OCI-LY7 (cell line): Measurements from ENCODE around the gene POU2F3. TPM values are rescaled to one million over a fixed set of nuclear protein-coding genes. Genes with fewer than 3 reads are reported as not detected.

ENCODE experiments used
- Bru-seq: library from RNA; stranded (reverse); fragments of 400-500 nt; gene quantifications from one replicate; lab custom pipeline; 2021; lab: Mats Ljungman, UMichigan
- BruChase-seq, 2 experiments: library from RNA; stranded (reverse); fragments of 400-500 nt; gene quantifications; one replicate each; lab custom pipeline; 2021; lab: Mats Ljungman, UMichigan
- BruUV-seq: library from RNA; stranded (reverse); fragments of 400-500 nt; replicated peaks from 2 replicates; lab custom pipeline; 2021; lab: Mats Ljungman, UMichigan
- CTCF ChIA-PET: fragments of 300-600 bp; sonication (Branson Sonifier 250); formaldehyde crosslinking; loops from one replicate; lab custom pipeline; 2022; ENCODE audit warnings: antibody characterized with exemption; ENCODE audit not compliant: unreplicated experiment; lab: Charles Lee
- POLR2A ChIA-PET: fragments of 300-600 bp; sonication (Branson Sonifier 250); formaldehyde crosslinking; loops from one replicate; lab custom pipeline; 2022; ENCODE audit warnings: antibody characterized with exemption; lab: Charles Lee
- DNase-seq: peaks from one replicate; pipeline ENCODE4 v3.0.0-alpha.2; 2015; ENCODE audit warnings: low spot score
- H2AFZ ChIP-seq: fragments of 200-600 bp; sonication (generic), shearing (Covaris generic); 2 replicates; pipeline ENCODE4 v1.6.1; 2014; ENCODE audit warnings: mild to moderate bottlenecking, antibody characterized with exemption, low read length, moderate library complexity
- H3K27ac ChIP-seq: fragments of 200-600 bp; sonication (generic); 2 replicates; pipeline ENCODE4 v1.5.1; 2014; ENCODE audit warnings: mixed run types, low read depth, mild to moderate bottlenecking, moderate library complexity, low read length, inconsistent platforms; ENCODE audit not compliant: poor library complexity, severe bottlenecking
- H3K36me3 ChIP-seq: fragments of 200-600 bp; sonication (generic); 2 replicates; pipeline ENCODE4 v1.6.1; 2014; ENCODE audit warnings: mild to moderate bottlenecking, antibody characterized with exemption, low read length, moderate library complexity, mixed read lengths; ENCODE audit not compliant: insufficient read depth
- H3K4me1 ChIP-seq: fragments of 200-600 bp; sonication (generic); 2 replicates; pipeline ENCODE4 v1.5.1; 2014; ENCODE audit warnings: mild to moderate bottlenecking, low read length; ENCODE audit not compliant: insufficient read depth, poor library complexity, severe bottlenecking
- H3K4me2 ChIP-seq: fragments of 200-600 bp; sonication (generic); 2 replicates; pipeline ENCODE4 v1.6.1; 2014; ENCODE audit warnings: mild to moderate bottlenecking, low read length
- H3K4me3 ChIP-seq: fragments of 200-600 bp; sonication (generic); 2 replicates; pipeline ENCODE4 v1.5.1; 2014; ENCODE audit warnings: mild to moderate bottlenecking, low read depth, low read length; ENCODE audit not compliant: poor library complexity, severe bottlenecking
- H3K79me2 ChIP-seq: fragments of 200-600 bp; sonication (generic); 2 replicates; pipeline ENCODE4 v1.6.1; 2016; ENCODE audit warnings: low read depth, mild to moderate bottlenecking, low read length, moderate library complexity, mixed read lengths; ENCODE audit not compliant: insufficient read depth
- H3K9me2 ChIP-seq: fragments of 200-600 bp; sonication (generic); 2 replicates; pipeline ENCODE4 v1.6.1; 2016; ENCODE audit warnings: mild to moderate bottlenecking, low read length, mixed read lengths; ENCODE audit not compliant: insufficient read depth
- H3K9me3 ChIP-seq: fragments of 200-600 bp; sonication (generic); 2 replicates; pipeline ENCODE4 v1.6.1; 2014; ENCODE audit warnings: mild to moderate bottlenecking, mixed run types, low read length, mixed read lengths
- H4K20me1 ChIP-seq: fragments of 200-600 bp; sonication (generic); 2 replicates; pipeline ENCODE4 v1.6.1; 2014; ENCODE audit warnings: mild to moderate bottlenecking, antibody characterized with exemption, low read length, moderate library complexity, mixed read lengths; ENCODE audit not compliant: insufficient read depth
- EZH2phosphoT487 ChIP-seq: fragments of 200-600 bp; sonication (generic); IDR thresholded peaks from 2 replicates; pipeline ENCODE4 v1.6.1; 2018; ENCODE audit warnings: low read depth, borderline replicate concordance, mild to moderate bottlenecking, mixed run types, antibody characterized with exemption, low read length, moderate library complexity, mixed read lengths
- intact Hi-C: fragments of 100-400 bp; cut with micrococcal nuclease; formaldehyde crosslinking; loops from one replicate; pipeline ENCODE4 v1.10.0; 2022; ENCODE audit not compliant: unreplicated experiment
- long read RNA-seq: library from polyadenylated mRNA; stranded (forward); transcript quantifications from one replicate; pipeline ENCODE4 v2.0.0, GENCODE V29; 2022
- total RNA-seq, 2 experiments: library from RNA; depleted of rRNA in 1 of 2; stranded (reverse); fragments of >200 nt in 1 of 2; shearing (Covaris generic) in 1 of 2; gene quantifications; 2 replicates each; pipeline ENCODE4 v1.2.3, GENCODE V29; 2014 to 2022
- TF ChIP-seq, protein P1 (sequence below): fragments of 200-600 bp; sonication (generic); conservative IDR thresholded peaks from 2 replicates; pipeline ENCODE4 v1.5.1; 2014; ENCODE audit warnings: mild to moderate bottlenecking, antibody characterized with exemption, low read length, moderate library complexity, mixed read lengths

POU2F3 gene
- total RNA-seq (2014; rRNA removed; shearing (Covaris generic)), result 0.16 TPM in 1 of 2 replicates, not detected in the other
- total RNA-seq (2022), result not detected in 2 replicates
- Bru-seq, nascent RNA, result percentile 2 among the genes with signal in this experiment
- BruChase-seq, experiment 1, labeled RNA remaining after a 6-hour chase, result not detected
- percentile 5 among the genes with signal in this experiment for BruChase-seq, experiment 2, labeled RNA remaining after a 2-hour chase
- long read RNA-seq, result 0 reads

DNA sequence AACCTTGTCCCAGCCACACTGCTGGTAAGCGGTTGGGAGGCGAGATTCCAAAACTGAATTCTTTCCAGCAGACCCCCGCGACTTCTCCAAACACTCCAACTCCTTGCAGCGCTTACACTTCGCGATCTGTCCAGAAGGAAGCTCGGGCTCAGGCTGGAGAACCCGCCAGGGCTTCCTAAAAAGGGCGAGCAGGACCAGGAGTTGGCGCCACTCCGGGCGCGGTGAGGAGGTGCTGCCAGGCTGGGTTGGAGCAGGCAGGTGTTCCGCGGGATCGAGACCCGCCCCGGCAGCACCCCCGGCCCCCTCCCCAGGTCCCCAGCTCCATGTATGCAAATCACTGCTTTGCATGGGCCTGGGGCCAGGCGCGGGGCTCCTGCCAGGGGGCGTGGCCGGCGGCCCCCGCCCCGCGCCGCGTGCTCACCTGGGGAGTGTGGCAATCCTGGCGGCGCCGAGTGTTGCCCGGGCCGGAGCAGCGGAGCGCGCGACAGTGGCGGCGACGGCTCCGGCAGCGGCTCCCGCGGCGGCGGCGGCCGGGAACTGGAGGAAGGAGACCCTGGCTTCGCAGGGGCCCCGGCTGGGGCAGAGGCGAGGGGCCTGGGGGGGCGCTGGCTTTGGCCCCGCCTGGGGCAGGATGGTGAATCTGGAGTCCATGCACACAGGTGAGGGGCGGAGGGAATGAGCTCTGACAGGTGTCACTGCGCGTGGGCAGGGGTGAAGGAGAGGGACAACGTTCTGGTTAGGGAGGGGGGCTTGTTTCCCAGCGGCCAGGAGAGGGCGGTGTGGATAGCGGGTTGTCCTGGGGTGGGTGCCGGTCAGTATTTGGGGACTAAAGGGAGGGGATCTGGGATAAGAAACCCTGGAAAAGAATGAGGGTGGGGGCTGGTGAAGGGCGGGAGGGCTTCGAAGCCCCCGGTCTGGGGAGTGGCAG lies at the start of gene POU2F3:
TSS of gene POU2F3 (plus strand) at position 428 of the 928 bp plus-strand sequence. CDS start at position 632, 204 bp downstream.
- BruUV-seq, result no TSS peak
- intact Hi-C loops, result no loop called here
- no peak within 1 kb of the TSS for H3K4me3 ChIP-seq
- H2AFZ ChIP-seq, result no peak within 1 kb of the TSS
- no peaks in the 10 kb centered on the region for H3K4me1 ChIP-seq
- H4K20me1 ChIP-seq, result no peaks in the 10 kb centered on the region
- no peaks in the 10 kb centered on the region for H3K79me2 ChIP-seq
- H3K27ac ChIP-seq, result no peak within 1 kb of the TSS
- DNase-seq, result no peak
- H3K36me3 ChIP-seq, result no peaks in the 10 kb centered on the region
- POLR2A ChIA-PET, result no interaction called here
- H3K4me2 ChIP-seq, result no peak within 1 kb of the TSS
- no peaks in the 10 kb centered on the region for H3K9me2 ChIP-seq
- TF ChIP-seq, protein P1, sequence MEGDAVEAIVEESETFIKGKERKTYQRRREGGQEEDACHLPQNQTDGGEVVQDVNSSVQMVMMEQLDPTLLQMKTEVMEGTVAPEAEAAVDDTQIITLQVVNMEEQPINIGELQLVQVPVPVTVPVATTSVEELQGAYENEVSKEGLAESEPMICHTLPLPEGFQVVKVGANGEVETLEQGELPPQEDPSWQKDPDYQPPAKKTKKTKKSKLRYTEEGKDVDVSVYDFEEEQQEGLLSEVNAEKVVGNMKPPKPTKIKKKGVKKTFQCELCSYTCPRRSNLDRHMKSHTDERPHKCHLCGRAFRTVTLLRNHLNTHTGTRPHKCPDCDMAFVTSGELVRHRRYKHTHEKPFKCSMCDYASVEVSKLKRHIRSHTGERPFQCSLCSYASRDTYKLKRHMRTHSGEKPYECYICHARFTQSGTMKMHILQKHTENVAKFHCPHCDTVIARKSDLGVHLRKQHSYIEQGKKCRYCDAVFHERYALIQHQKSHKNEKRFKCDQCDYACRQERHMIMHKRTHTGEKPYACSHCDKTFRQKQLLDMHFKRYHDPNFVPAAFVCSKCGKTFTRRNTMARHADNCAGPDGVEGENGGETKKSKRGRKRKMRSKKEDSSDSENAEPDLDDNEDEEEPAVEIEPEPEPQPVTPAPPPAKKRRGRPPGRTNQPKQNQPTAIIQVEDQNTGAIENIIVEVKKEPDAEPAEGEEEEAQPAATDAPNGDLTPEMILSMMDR, result peak; percentile 26; the same call in 1 of the 2 replicates
- no peak for TF ChIP-seq EZH2phosphoT487
- no peaks in the 10 kb centered on the region for H3K9me3 ChIP-seq
- CTCF ChIA-PET, result no interaction called here

DNA sequence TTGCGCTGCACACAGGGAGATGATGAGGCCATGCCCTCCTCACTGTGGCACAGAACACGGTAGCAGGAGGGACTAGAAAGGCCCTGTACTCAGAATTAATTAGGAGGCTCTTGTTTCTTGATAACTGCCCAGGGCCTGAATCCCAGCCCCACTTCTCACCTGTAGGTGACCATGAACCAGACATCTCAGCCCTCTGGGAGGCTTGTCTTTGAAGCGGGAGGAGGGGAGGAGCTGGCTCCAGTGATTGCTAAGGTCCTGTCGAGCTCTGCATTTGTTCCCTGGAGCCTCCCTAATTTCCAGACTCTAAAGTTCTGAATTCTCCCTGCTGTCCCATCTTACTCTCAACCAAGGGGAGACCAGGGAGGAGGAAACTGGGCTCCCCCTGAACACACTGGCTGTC lies 48.9 kb upstream of the POU2F3 start:
- Histone ChIP-seq H3K9me3 (no peaks in the 10 kb centered on the region), H3K36me3 (no peaks in the 10 kb centered on the region), H3K27ac (no peak overlapping the region), H4K20me1 (no peaks in the 10 kb centered on the region), H3K9me2 (no peaks in the 10 kb centered on the region), H3K4me1 (no peaks in the 10 kb centered on the region), H3K4me3 (no peak overlapping the region), H2AFZ (no peak overlapping the region), H3K79me2 (no peaks in the 10 kb centered on the region), H3K4me2 (no peak overlapping the region)
- ChIA-PET CTCF (no interaction called here), POLR2A (no interaction called here)
- intact Hi-C loops, result no loop called here
- no peak for DNase-seq
- BruUV-seq, result no TSS peak
- no peak for TF ChIP-seq EZH2phosphoT487
- TF ChIP-seq, protein P1, result no peak
